NT2/D1 (cell line): Measurements from ENCODE around the gene PTPRN2.

Experiments
- YY1 ChIP-seq: IDR thresholded peaks from 2 replicates; pipeline ENCODE4 v1.6.1; 2011; ENCODE audit not compliant: insufficient read length, insufficient read depth
- ZNF274 ChIP-seq: IDR thresholded peaks from 2 replicates; pipeline ENCODE4 v1.6.1; 2011; ENCODE audit warnings: mild to moderate bottlenecking, low read depth, low read length

- TF ChIP-seq YY1 (no peak), ZNF274 (no peak)
These were observed 967.0 kb downstream of the PTPRN2 start for GRCh38 chr7:157620616-157621015.
